HEK293 (cell line): ENCODE measurements around the gene TBC1D22A.

Source experiments
- HOXA7 ChIP-seq: sonication (generic); formaldehyde crosslinking; IDR thresholded peaks from 2 replicates; pipeline ENCODE4 v1.8.1; 2022; ENCODE audit warnings: missing genetic modification reagents, borderline replicate concordance
- KLF10 ChIP-seq: fragments of 450-650 bp; IDR thresholded peaks from 2 replicates; pipeline ENCODE4 v1.5.1; 2018; ENCODE audit warnings: missing biosample characterization, mild to moderate bottlenecking, missing genetic modification characterization
- RBAK ChIP-seq: fragments of 450-650 bp; formaldehyde crosslinking; IDR thresholded peaks from 2 replicates; pipeline ENCODE4 v1.5.1; 2016; ENCODE audit warnings: missing biosample characterization, missing genetic modification characterization
- ZBTB49 ChIP-seq: fragments of 450-650 bp; formaldehyde crosslinking; IDR thresholded peaks from 2 replicates; pipeline ENCODE4 v1.5.1; 2016; ENCODE audit warnings: missing biosample characterization, missing genetic modification characterization, low read depth
- ZNF140 ChIP-seq: fragments of 450-650 bp; formaldehyde crosslinking; IDR thresholded peaks from 2 replicates; pipeline ENCODE4 v1.5.1; 2016; ENCODE audit warnings: missing biosample characterization, missing genetic modification characterization
- ZNF366 ChIP-seq: fragments of 450-650 bp; formaldehyde crosslinking; conservative IDR thresholded peaks from 2 replicates; pipeline ENCODE4 v1.5.1; 2016; ENCODE audit warnings: missing biosample characterization, missing genetic modification characterization
- ZNF701 ChIP-seq: fragments of 450-650 bp; formaldehyde crosslinking; IDR thresholded peaks from 2 replicates; pipeline ENCODE4 v1.5.1; 2016; ENCODE audit warnings: missing biosample characterization, missing genetic modification characterization

DNA sequence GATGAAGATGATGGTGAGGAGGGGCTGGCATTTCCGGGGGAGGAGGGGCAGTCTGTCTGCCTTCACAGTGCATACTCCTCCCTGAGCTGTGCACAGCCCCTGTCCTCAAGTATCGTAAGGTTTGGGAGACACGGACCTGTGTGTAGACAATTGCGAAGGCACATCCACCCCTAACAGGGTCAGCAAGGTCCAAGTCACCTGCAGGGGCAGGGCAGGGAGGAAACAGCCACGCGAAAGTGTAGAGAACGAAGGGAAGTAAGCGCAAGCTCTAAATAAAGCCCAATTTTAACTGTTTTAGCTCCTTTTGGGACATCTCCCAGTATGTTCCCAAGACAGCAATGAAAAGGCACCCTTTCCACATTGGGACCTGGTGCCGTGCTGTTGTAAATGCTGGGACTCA is 448.2 kb downstream of the TBC1D22A start:
- TF ChIP-seq KLF10 (tag by site-specific recombination) = no peak
- TF ChIP-seq ZNF366 = no peak
- no peak for TF ChIP-seq ZNF140 (tag by site-specific recombination)
- TF ChIP-seq HOXA7 (CRISPR knock-in tag) = no peak
- no peak for TF ChIP-seq RBAK (tag by site-specific recombination)
- TF ChIP-seq ZNF701 = no peak
- no peak for TF ChIP-seq ZBTB49 (tag by site-specific recombination)
